GM12874 (cell line): ENCODE measurements around the gene TMEM150B.

Experiments used
- TF ChIP-seq, protein P1 (sequence below): IDR thresholded peaks from 2 replicates; pipeline ENCODE4 v1.5.1; 2011; ENCODE audit warnings: low read depth, mild to moderate bottlenecking, control low read depth, low read length, moderate library complexity; ENCODE audit not compliant: insufficient read depth

The TMEM150B gene

DNA sequence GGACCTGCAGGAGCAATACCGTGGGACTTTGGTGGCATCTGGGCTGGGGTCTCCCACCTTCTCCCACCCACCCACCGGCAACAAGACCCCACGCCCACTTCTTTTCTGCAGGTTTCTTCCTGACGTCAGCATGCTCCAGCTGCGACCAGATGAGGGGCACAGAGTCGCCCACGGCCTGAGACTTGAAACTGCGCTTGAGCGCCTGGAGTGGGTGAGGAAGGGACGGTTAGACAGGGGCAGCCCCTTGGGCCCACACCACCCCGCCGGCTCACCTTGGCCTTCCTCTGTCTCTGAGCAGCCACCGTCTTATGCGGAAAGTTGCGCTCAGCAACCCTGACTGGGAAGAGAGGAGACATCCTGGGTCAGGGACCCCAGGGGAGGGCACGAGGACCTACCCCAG is 35.8 kb upstream of the TMEM150B start:
- TF ChIP-seq, protein P1, sequence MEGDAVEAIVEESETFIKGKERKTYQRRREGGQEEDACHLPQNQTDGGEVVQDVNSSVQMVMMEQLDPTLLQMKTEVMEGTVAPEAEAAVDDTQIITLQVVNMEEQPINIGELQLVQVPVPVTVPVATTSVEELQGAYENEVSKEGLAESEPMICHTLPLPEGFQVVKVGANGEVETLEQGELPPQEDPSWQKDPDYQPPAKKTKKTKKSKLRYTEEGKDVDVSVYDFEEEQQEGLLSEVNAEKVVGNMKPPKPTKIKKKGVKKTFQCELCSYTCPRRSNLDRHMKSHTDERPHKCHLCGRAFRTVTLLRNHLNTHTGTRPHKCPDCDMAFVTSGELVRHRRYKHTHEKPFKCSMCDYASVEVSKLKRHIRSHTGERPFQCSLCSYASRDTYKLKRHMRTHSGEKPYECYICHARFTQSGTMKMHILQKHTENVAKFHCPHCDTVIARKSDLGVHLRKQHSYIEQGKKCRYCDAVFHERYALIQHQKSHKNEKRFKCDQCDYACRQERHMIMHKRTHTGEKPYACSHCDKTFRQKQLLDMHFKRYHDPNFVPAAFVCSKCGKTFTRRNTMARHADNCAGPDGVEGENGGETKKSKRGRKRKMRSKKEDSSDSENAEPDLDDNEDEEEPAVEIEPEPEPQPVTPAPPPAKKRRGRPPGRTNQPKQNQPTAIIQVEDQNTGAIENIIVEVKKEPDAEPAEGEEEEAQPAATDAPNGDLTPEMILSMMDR: no peak

DNA sequence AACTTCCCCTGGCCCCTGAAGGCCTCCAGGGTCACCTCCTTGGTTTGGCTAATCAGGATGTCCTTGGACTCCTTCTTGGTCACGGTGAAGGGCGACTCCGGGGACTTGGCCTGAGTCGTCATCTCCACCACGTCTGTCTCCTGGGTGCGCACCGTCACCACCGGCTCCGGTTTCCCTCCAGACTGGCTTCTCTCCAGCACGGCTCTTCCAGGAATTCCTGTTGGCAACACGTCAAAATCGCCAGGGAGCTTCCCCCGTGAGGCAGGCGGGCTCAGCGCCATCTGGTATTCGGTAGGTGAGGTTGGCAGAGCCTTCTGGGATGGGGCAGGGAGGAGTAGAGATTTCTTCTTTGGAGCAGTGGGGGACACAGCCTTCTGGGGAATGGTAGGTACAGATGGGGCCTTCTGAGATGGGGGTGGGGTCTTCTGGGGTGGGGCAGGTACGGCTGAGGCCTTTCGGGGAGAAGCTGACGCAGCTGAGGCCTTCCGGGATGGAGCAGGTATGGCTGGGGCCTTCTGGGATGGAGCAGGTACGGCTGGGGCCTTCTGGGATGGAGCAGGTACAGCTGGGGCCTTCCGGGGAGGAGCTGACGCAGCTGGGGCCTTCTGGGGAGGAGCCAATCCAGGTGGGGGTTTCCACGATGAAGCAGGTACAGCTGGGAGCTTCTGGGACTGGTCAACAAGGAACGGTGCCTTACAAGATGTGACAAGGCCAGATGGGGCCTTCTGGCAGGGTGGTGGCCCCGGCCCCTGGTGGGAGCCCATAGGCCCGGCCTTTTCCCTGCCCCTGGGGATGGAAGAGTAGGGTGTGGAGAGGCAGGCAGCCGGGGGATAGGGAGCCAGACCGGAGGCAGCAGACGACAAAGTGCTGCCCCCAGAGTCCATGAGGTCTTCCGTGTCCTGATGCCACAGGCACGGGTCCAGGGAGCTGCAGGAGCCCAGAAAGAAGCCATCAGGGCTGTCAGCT is 34.1 kb upstream of the TMEM150B start:
- TF ChIP-seq, protein P1: no peak

DNA sequence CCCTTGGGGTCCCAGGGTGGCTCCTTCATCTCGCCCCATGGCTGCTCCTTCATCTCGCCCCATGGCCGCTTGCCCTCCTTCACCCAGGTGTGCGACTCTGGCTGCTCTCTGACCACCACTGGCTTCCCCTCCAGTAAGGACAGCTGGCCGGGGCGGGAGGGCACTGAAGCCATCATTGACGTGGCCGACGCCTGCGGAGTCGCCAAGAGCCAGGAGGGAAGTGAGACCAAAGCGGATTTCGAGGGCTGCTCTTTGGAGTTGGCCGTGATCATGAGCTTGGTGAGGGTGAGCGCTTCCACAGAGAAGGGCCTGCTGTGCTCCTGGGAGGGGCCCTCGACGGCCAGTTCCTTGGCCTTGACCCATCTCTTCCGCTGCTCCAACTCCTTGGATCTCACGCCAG is 33.4 kb upstream of the TMEM150B start:
- TF ChIP-seq, protein P1: no peak

DNA sequence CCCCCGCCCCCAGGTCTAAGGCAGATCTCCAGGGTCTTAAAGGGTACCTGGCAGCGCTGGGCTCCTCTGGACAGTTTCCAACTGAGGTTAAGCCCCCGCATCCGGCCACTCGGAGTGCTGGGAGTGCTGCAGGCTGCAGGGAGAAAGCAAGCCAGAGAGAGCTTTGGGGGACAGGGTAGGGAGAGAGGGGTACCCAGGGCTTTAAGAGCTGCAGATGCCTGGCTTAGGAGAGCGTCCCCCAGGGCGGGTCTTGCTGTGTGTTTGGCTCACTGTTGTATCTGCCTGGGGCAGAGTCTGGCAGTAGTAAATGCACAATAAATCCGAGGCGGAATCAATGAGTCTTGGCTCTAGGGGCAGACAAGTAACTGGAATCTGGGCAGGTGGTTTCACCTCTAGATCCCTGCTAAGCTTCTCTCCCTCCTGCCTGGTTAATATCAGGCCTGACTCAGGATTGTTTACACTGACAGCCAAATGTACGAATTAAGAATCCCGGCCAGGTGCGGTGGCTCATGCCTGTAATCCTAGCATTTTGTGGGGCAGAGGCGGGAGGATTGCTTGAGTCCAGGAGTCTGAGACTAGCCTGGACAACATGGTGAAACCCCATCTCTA is 30.2 kb upstream of the TMEM150B start:
- TF ChIP-seq, protein P1: no peak

DNA sequence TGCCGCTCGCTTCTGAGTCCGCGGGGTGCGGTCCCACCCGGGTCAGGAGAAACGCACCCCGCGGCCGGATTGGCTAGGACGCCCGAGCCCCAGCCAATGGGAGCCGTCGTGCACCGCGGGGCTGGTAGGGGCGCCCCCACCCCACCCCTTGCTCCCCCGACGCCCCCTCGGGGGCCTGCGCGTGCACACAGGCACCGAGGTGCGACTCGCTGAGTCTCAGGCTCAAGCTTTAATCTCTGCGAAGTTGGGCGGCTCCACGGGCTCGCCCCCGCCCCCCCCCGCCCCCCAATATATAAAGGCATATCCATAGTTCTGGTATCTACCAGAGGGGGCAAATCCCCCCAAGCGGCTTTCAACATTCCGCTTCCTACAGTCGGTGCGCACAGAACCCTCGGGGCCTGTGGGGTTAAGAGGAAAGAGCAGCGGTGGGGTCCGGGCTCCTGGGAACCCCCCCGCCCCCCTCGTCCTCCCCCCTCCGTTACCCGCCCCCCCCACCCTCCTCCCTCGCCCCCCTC is 29.6 kb upstream of the TMEM150B start, which contains the start of gene COX6B2:
Gene COX6B2 (minus strand): TSS at position 22 of the 515 bp plus-strand sequence. CDS start 198 bp downstream, outside the sequence.
- TF ChIP-seq, protein P1: no peak

DNA sequence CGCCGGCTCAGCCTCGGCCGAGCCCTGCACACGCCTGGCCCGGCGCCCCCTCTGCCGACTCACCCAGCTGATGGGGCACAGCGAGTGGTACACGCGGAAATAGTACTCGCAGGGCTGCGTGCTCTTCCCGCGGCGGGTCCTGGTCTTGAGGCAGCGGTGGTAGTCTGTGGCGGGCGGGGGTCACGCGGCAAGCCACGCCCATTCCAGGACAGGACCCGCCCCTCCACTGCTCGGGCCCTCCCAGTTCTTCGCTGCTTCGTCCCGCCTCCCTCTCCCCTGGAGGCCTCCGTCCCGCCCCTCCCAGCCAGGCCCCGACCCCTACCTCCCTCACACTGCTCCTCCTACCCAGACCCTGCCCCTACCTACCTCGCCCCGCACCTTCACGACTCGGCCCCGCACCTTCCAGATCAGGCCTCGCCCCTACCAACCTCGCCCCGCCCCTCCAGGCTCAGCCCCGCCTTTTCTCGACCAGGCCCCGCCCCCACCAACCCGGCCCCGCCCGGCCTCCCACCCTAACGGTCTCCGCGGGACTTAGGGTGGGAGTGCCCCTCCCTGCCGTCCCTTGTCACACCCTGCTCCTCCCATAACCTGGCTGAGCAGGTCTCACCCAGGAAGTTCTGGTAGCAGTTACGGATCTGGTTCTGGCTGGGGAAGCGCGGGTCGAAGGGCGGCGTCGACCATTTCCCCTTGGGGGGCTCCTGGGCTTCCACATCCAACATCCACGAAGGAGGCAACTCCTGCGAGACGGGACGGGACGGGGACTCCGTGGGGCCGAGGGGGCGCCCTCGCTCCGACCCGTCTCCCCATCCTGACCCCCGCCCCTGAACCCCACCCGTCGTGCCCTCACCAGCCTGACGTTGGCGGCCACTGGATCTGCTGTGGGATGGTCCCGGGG is 28.9 kb upstream of the TMEM150B start:
- TF ChIP-seq, protein P1: no peak

DNA sequence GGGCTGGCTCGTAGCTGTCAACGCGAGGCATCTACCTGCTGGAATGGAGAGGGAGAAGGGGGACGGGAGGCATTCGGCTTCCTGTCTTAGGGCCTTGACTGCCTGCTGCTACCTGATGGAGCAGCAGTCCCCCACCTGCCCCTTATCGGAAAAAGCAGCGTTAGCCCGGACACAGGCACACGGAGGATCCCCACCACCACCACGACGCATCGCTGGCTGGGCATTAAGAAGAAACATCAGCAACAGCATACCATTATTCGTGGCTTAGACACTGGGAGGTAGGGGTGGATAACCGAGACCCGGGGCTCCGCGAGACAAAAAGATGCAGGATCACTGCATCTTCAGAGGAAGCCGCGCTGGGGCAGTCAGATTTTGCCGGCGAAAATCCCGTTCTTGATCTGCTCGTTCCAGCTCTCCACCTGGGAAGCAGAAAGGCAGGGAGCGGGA is 28.2 kb upstream of the TMEM150B start:
- TF ChIP-seq, protein P1: no peak
